CD8-positive, alpha-beta memory T cell (primary cell): Measurements from ENCODE around the gene CDKN2AIPNL. TPM values are rescaled to one million over a fixed set of nuclear protein-coding genes. Genes with fewer than 3 reads are reported as not detected.
"Not testable (repeated sequence)": the region's sequence is repeated elsewhere in the genome, so short reads cannot be mapped to it uniquely, and the experiment has no call there.

Experiments
- CTCF ChIA-PET: fragments of 350-600 bp; sonication (Branson Sonifier 250); formaldehyde crosslinking; loops from one replicate; lab custom pipeline; 2021; ENCODE audit warnings: antibody characterized with exemption; lab: Charles Lee
- POLR2A ChIA-PET: fragments of 350-600 bp; sonication (Branson Sonifier 250); formaldehyde crosslinking; loops from one replicate; lab custom pipeline; 2021; ENCODE audit warnings: antibody characterized with exemption; lab: Charles Lee
- DNase-seq, 5 donors: peaks; one replicate each; pipeline versions ENCODE4 v3.0.0 to v3.0.0-alpha.2; 2020 to 2022; ENCODE audit warnings: mixed read lengths in 1 of 5
- H3K27ac ChIP-seq: one replicate; pipeline ENCODE4 v1.7.0; 2013; ENCODE audit warnings: low read depth, mild to moderate bottlenecking, low read length, moderate library complexity
- H3K27me3 ChIP-seq: 2 replicates; pipeline ENCODE4 v1.7.0; 2013; ENCODE audit warnings: low read length, mild to moderate bottlenecking; ENCODE audit not compliant: insufficient read depth, poor library complexity, severe bottlenecking
- H3K36me3 ChIP-seq: 2 replicates; pipeline ENCODE4 v1.7.0; 2013; ENCODE audit warnings: mild to moderate bottlenecking, low read length, moderate library complexity; ENCODE audit not compliant: insufficient read depth
- H3K4me1 ChIP-seq: 2 replicates; pipeline ENCODE4 v1.7.0; 2013; ENCODE audit warnings: mild to moderate bottlenecking, low read length, moderate library complexity; ENCODE audit not compliant: insufficient read depth
- H3K4me3 ChIP-seq: 2 replicates; pipeline ENCODE4 v1.7.0; 2013; ENCODE audit warnings: mild to moderate bottlenecking, low read length
- H3K9me3 ChIP-seq: 2 replicates; pipeline ENCODE4 v1.7.0; 2013; ENCODE audit warnings: mild to moderate bottlenecking, low read length
- H3K27ac Mint-ChIP-seq, 8 donors: one replicate each; pipeline ENCODE4 v1.8.0; 2020 to 2021; ENCODE audit warnings: mixed read lengths in 8 of 8, mild to moderate bottlenecking in 6 of 8, inconsistent platforms in 3 of 8, moderate library complexity in 3 of 8
- H3K27me3 Mint-ChIP-seq, 2 donors: one replicate each; pipeline ENCODE4 v1.8.0; 2020 to 2021; ENCODE audit warnings: mixed read lengths in 2 of 2, mild to moderate bottlenecking in 1 of 2, moderate library complexity in 1 of 2
- H3K36me3 Mint-ChIP-seq, 3 donors: one replicate each; pipeline ENCODE4 v1.8.0; 2020 to 2021; ENCODE audit warnings: mixed read lengths in 3 of 3, inconsistent platforms in 1 of 3, mild to moderate bottlenecking in 1 of 3
- H3K4me1 Mint-ChIP-seq, 3 donors: one replicate each; pipeline ENCODE4 v1.8.0; 2020 to 2021; ENCODE audit warnings: mixed read lengths in 3 of 3, inconsistent platforms in 1 of 3, mild to moderate bottlenecking in 1 of 3
- H3K4me3 Mint-ChIP-seq, 7 donors: one replicate each; pipeline ENCODE4 v1.8.0; 2020 to 2021; ENCODE audit warnings: mixed read lengths in 7 of 7, mild to moderate bottlenecking in 6 of 7, moderate library complexity in 4 of 7, inconsistent platforms in 2 of 7
- H3K9me3 Mint-ChIP-seq, 5 donors: one replicate each; pipeline ENCODE4 v1.8.0; 2020 to 2022; ENCODE audit warnings: mixed read lengths in 5 of 5, mild to moderate bottlenecking in 3 of 5, moderate library complexity in 2 of 5, inconsistent platforms in 1 of 5
- polyA plus RNA-seq: library from polyadenylated mRNA; unstranded; fragments of 300-500 nt; fragmentation: Illumina TruSeq; gene quantifications from one replicate; pipeline ENCODE4 v1.2.3, GENCODE V29; 2021
- total RNA-seq, 2 experiments: library from RNA; stranded (reverse); gene quantifications; one replicate each; pipeline ENCODE4 v1.2.3, GENCODE V29; 2021

CDKN2AIPNL gene
- total and polyA plus RNA-seq, 3 experiments from 2014 or later: 29.6 to 42.2 (median 42.1) TPM

- Histone ChIP-seq H3K4me3 (no peak overlapping the region), H3K9me3 (no peaks in the 10 kb centered on the region), H3K4me1 (no peaks in the 10 kb centered on the region), H3K27ac (no peak overlapping the region), H3K27me3 (no peaks in the 10 kb centered on the region), H3K36me3 (peaks cover 40% of the 10 kb centered on the region)
- no peaks in the 10 kb centered on the region for H3K27me3 Mint-ChIP-seq
- peak overlapping the region in 1 of 8 donors; percentile 5 for H3K27ac Mint-ChIP-seq
- CTCF ChIA-PET: interaction anchor here (0.8 to 2.5 kb wide), 4 partner anchors 19 to 195 kb away, joined by 3 to 7 read pairs (median 5); partner anchors contain the start of genes CDKN2AIPNL and UBE2B
- POLR2A ChIA-PET: no interaction called here
- peaks cover 2 to 83% (median 16%) of the 10 kb centered on the region in 3 donors for H3K36me3 Mint-ChIP-seq
- no peaks in the 10 kb centered on the region for H3K9me3 Mint-ChIP-seq
- no peak overlapping the region for H3K4me3 Mint-ChIP-seq
- DNase-seq: no peak
- H3K4me1 Mint-ChIP-seq: peaks cover 2 to 3% (median 3%) of the 10 kb centered on the region in 3 donors
Observed at GRCh38 chr5:134392301-134392700, 19.4 kb downstream of the CDKN2AIPNL start.

DNA sequence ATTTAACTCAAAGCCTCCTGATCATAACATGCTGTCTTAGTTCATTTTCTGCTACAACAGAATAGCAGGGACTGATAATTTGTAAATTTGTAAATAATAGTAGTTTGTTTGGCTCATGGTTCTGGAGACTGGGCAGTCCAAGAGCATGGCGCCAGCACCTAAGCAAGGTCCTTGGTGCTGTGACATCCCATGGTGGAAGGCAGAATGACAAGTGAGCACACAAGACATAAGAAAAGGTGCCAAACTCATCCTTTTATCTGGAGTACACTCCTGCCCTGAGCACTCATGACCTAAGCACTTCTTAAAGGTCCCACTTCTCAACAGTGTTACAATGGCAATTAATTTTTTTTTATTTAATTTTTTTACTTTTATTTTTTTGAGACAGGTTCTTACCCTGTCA, 24.2 kb downstream of the CDKN2AIPNL start:
- Histone ChIP-seq H3K4me3 (no peak overlapping the region), H3K27ac (no peak overlapping the region), H3K9me3 (no peaks in the 10 kb centered on the region), H3K27me3 (no peaks in the 10 kb centered on the region), H3K36me3 (peaks cover 65% of the 10 kb centered on the region), H3K4me1 (no peaks in the 10 kb centered on the region)
- H3K27me3 Mint-ChIP-seq: no peaks in the 10 kb centered on the region
- ChIA-PET CTCF (no interaction called here), POLR2A (no interaction called here)
- H3K4me3 Mint-ChIP-seq: no peak overlapping the region
- H3K4me1 Mint-ChIP-seq: peaks cover 10 to 18% (median 17%) of the 10 kb centered on the region in 3 donors
- H3K9me3 Mint-ChIP-seq: no peaks in the 10 kb centered on the region
- peaks cover 9 to 78% (median 22%) of the 10 kb centered on the region in 3 donors for H3K36me3 Mint-ChIP-seq
- DNase-seq: no peak
- peak overlapping the region in 1 of 8 donors; percentile 41 for H3K27ac Mint-ChIP-seq

GRCh38 chr5:134383980-134384697, 27.5 kb downstream of the CDKN2AIPNL start:
- no peaks in the 10 kb centered on the region for H3K9me3 Mint-ChIP-seq
- ChIA-PET CTCF (interaction anchor here (1.0 to 1.8 kb wide), 2 partner anchors 27 to 203 kb away, joined by 4 to 5 read pairs; partner anchors contain the start of gene CDKN2AIPNL), POLR2A (no interaction called here)
- H3K27ac ChIP-seq: no peak overlapping the region
- H3K4me3 ChIP-seq: no peak overlapping the region
- no peaks in the 10 kb centered on the region for H3K27me3 Mint-ChIP-seq
- peak overlapping the region in 5 of 8 donors; percentile 21 to 79 (median 65) for H3K27ac Mint-ChIP-seq
- H3K36me3 Mint-ChIP-seq: peaks cover 9 to 78% (median 20%) of the 10 kb centered on the region in 3 donors
- H3K36me3 ChIP-seq: peaks cover 56% of the 10 kb centered on the region
- peaks cover 4% of the 10 kb centered on the region for H3K4me1 ChIP-seq
- DNase-seq: no peak
- H3K9me3 ChIP-seq: no peaks in the 10 kb centered on the region
- H3K4me3 Mint-ChIP-seq: no peak overlapping the region
- H3K4me1 Mint-ChIP-seq: peaks cover 20 to 29% (median 27%) of the 10 kb centered on the region in 3 donors
- no peaks in the 10 kb centered on the region for H3K27me3 ChIP-seq

DNA sequence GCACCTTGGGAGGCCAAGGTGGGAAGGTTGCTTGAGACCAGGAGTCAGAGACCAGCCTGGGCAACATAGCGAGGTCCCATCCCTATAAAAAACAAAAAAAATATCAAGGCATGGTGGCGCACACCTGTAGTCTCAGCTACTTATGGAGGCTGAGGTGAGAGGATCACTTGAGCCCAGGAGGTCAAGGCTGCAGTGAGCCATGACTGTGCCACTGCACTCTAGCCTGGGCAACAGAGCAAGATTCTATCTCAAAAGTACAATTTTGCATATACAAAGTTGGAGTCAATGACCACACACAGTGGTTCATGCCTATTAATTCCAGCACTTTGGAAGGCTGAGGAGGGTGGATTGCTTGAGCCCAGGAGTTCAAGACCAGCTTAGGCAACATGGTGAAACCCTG, 29.5 kb downstream of the CDKN2AIPNL start:
- Mint-ChIP-seq H3K36me3 (peaks cover 6 to 76% (median 17%) of the 10 kb centered on the region in 3 donors), H3K4me1 (peaks cover 29 to 42% (median 41%) of the 10 kb centered on the region in 3 donors), H3K27ac (peak overlapping the region in 3 of 8 donors; percentile 11 to 29 (median 26))
- H3K27me3 ChIP-seq, DNase-seq, H3K27ac ChIP-seq, H3K4me3 Mint-ChIP-seq, H3K4me1 ChIP-seq, H3K9me3 Mint-ChIP-seq, H3K27me3 Mint-ChIP-seq, H3K9me3 ChIP-seq, H3K4me3 ChIP-seq: not testable (repeated sequence)
- peaks cover 52% of the 10 kb centered on the region for H3K36me3 ChIP-seq
- POLR2A ChIA-PET: interaction anchor here (0.7 to 1.2 kb wide), 2 partner anchors 9 to 10 kb away, joined by 4 to 5 read pairs; partner anchors contain the start of gene UBE2B
- CTCF ChIA-PET: interaction anchor here (2.0 kb wide), 1 partner anchor 10 kb away, joined by 8 read pairs; the partner anchor contains the start of gene UBE2B

DNA sequence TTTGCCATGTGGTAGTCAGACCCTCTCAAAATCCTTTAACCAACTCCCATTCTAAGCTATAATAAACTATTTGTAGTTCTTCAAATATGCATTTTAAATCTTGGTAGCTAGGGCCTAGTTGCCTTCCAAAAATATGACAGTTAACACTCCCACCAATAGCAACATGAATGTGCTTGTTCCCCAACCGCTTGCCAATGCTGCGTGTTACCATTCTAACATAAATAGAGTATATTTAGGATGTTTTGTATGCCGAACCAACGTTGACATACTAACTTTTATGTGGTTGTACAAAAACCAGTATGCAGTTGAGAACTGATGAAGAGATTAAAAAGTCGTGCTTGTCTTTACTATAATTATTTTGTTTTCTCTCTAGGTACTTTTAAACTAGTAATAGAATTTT, 31.3 kb downstream of the CDKN2AIPNL start:
- Histone ChIP-seq H3K4me3 (no peak overlapping the region), H3K27me3 (no peaks in the 10 kb centered on the region), H3K27ac (no peak overlapping the region), H3K4me1 (peaks cover 9% of the 10 kb centered on the region), H3K9me3 (no peaks in the 10 kb centered on the region), H3K36me3 (peaks cover 50% of the 10 kb centered on the region)
- peaks cover 35 to 56% (median 53%) of the 10 kb centered on the region in 3 donors for H3K4me1 Mint-ChIP-seq
- H3K27ac Mint-ChIP-seq: peak overlapping the region in 1 of 8 donors; percentile 70
- H3K36me3 Mint-ChIP-seq: peaks cover 4 to 82% (median 17%) of the 10 kb centered on the region in 3 donors
- H3K4me3 Mint-ChIP-seq: no peak overlapping the region
- no peaks in the 10 kb centered on the region for H3K9me3 Mint-ChIP-seq
- ChIA-PET POLR2A (no interaction called here), CTCF (interaction anchor here (2.0 kb wide), 1 partner anchor 8 kb away, joined by 8 read pairs; the partner anchor contains the start of gene UBE2B)
- H3K27me3 Mint-ChIP-seq: no peaks in the 10 kb centered on the region
- DNase-seq: no peak

DNA sequence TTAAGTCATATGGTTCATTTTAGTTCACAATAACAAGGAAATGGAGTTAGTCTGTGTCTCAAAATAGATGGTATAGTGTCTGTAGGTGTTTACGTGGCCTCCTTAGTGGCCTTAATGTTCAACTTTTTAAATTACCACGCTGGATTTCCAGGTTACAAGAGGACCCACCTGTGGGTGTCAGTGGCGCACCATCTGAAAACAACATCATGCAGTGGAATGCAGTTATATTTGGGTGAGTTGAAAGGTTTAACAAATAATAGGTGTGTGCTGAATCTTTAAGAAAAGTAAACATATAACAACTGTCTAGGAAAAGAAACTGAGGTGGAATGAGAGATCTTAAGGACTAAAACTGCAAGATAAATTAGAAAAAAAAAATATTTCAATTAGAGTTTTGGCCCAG, 37.4 kb downstream of the CDKN2AIPNL start:
- peak overlapping the region in 6 of 7 donors; percentile 12 to 56 (median 43) for H3K4me3 Mint-ChIP-seq
- peaks cover 3 to 70% (median 6%) of the 10 kb centered on the region in 3 donors for H3K36me3 Mint-ChIP-seq
- ChIA-PET POLR2A (no interaction called here), CTCF (interaction anchor here (1.2 kb wide), 1 partner anchor 213 kb away, joined by 3 read pairs; no protein-coding TSS in a partner anchor)
- DNase-seq: peak in 1 of 5 donors; percentile 49
- H3K4me1 Mint-ChIP-seq: peaks cover 51 to 75% (median 68%) of the 10 kb centered on the region in 3 donors
- no peaks in the 10 kb centered on the region for H3K9me3 ChIP-seq
- no peak overlapping the region for H3K27ac ChIP-seq
- peaks cover 0 to 8% of the 10 kb centered on the region in 2 donors for H3K27me3 Mint-ChIP-seq
- H3K4me1 ChIP-seq: peaks cover 44% of the 10 kb centered on the region
- H3K9me3 Mint-ChIP-seq: peaks cover 0 to 2% (median 0%) of the 10 kb centered on the region in 5 donors
- peaks cover 12% of the 10 kb centered on the region for H3K36me3 ChIP-seq
- H3K27ac Mint-ChIP-seq: peak overlapping the region in 4 of 8 donors; percentile 46 to 98 (median 73)
- no peak overlapping the region for H3K4me3 ChIP-seq
- H3K27me3 ChIP-seq: no peaks in the 10 kb centered on the region

DNA sequence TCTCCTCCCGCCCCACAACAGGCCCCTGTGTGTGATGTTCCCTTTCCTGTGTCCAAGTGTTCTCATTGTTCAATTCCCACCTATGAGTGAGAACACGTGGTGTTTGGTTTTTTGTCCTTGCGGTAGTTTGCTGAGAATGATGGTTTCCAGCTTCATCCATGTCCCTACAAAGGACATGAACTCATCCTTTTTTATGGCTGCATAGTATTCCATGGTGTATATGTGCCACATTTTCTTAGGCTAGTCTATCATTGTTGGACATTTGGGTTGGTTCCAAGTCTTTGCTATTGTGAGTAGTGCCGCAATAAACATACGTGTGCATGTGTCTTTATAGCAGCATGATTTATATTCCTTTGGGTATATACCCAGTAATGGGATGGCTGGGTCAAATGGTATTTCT, 38.0 kb downstream of the CDKN2AIPNL start:
- Mint-ChIP-seq H3K4me1 (peaks cover 47 to 69% (median 62%) of the 10 kb centered on the region in 3 donors), H3K36me3 (peaks cover 3 to 64% (median 6%) of the 10 kb centered on the region in 3 donors), H3K27ac (peak overlapping the region in 7 of 8 donors; percentile 31 to 98 (median 52)), H3K4me3 (peak overlapping the region; percentile 49 to 98 (median 61))
- H3K9me3 Mint-ChIP-seq, H3K4me3 ChIP-seq, H3K27ac ChIP-seq, H3K27me3 Mint-ChIP-seq, H3K27me3 ChIP-seq, CTCF ChIA-PET, DNase-seq, H3K9me3 ChIP-seq, POLR2A ChIA-PET: not testable (repeated sequence)
- Histone ChIP-seq H3K36me3 (peaks cover 12% of the 10 kb centered on the region), H3K4me1 (peaks cover 49% of the 10 kb centered on the region)
